Suprapubic skin (tissue), 4 donors: Measurements from ENCODE around the gene DEFB113.

Experiments
- CTCF ChIP-seq, 2 donors: fragments of 200-600 bp in 1 of 2; fragments of 450-650 bp in 1 of 2; sonication (generic) in 1 of 2; IDR thresholded peaks; one replicate each; pipeline ENCODE4 v1.5.1; 2016 to 2019; ENCODE audit warnings: antibody characterized with exemption in 2 of 2, mild to moderate bottlenecking in 1 of 2, moderate library complexity in 1 of 2
- EP300 ChIP-seq: sonication (generic); formaldehyde crosslinking; IDR thresholded peaks from one replicate; pipeline ENCODE4 v1.6.1; 2017; ENCODE audit warnings: antibody characterized with exemption
- POLR2A ChIP-seq, 2 donors: fragments of 450-650 bp; IDR thresholded peaks; one replicate each; pipeline ENCODE4 v1.6.1; 2017; ENCODE audit warnings: antibody characterized with exemption in 2 of 2, mild to moderate bottlenecking in 2 of 2, moderate library complexity in 2 of 2
- POLR2AphosphoS5 ChIP-seq, 3 donors: sonication (generic); formaldehyde crosslinking; IDR thresholded peaks; one replicate each; pipeline ENCODE4 v1.6.1; 2017; ENCODE audit warnings: antibody characterized with exemption in 3 of 3

GRCh38 chr6:49934770-49935169 is 34.7 kb downstream of the DEFB113 start:
- TF ChIP-seq POLR2AphosphoS5 (IDR thresholded peaks at IDR 0.05) (no peak), CTCF (IDR thresholded peaks at IDR 0.05) (no peak), POLR2A (IDR thresholded peaks at IDR 0.05) (no peak), EP300 (no peak)
